A673 (cell line): ENCODE data around the gene MAFF. TPM values are rescaled to one million over a fixed set of nuclear protein-coding genes. Genes with fewer than 3 reads are reported as not detected.

Experiments
- BruUV-seq: library from RNA; stranded (reverse); fragments of 400-500 nt; replicated peaks from 2 replicates; lab custom pipeline; 2021; lab: Mats Ljungman, UMichigan
- CTCF ChIA-PET: fragments of 300-600 bp; sonication (Branson Sonifier 250); formaldehyde crosslinking; loops from one replicate; lab custom pipeline; 2022; ENCODE audit warnings: antibody characterized with exemption; lab: Charles Lee
- POLR2A ChIA-PET: fragments of 300-600 bp; sonication (Branson Sonifier 250); formaldehyde crosslinking; loops from one replicate; lab custom pipeline; 2022; ENCODE audit warnings: antibody characterized with exemption; ENCODE audit not compliant: low non-redundant PET; lab: Charles Lee
- DNase-seq: peaks from one replicate; pipeline ENCODE4 v3.0.0-alpha.2; 2015; ENCODE audit warnings: low spot score
- H3K27ac ChIP-seq: fragments of 200-600 bp; sonication (generic); 2 replicates; pipeline ENCODE4 v1.5.1; 2016; ENCODE audit warnings: mixed run types, low read depth, mild to moderate bottlenecking, mixed read lengths, antibody characterized with exemption, low read length; ENCODE audit not compliant: poor library complexity, severe bottlenecking
- H3K27me3 ChIP-seq: fragments of 200-600 bp; sonication (generic); replicated peaks from 2 replicates; pipeline ENCODE4 v1.6.1; 2017; ENCODE audit warnings: mixed run types, low read depth, mild to moderate bottlenecking, mixed read lengths, antibody characterized with exemption, low read length; ENCODE audit not compliant: insufficient read depth, poor library complexity
- H3K36me3 ChIP-seq: fragments of 200-600 bp; sonication (generic); 2 replicates; pipeline ENCODE4 v1.6.1; 2016; ENCODE audit warnings: mixed run types, mild to moderate bottlenecking, mixed read lengths, antibody characterized with exemption, low read length; ENCODE audit not compliant: insufficient read depth, poor library complexity, severe bottlenecking
- H3K4me1 ChIP-seq: fragments of 200-600 bp; sonication (generic); 2 replicates; pipeline ENCODE4 v1.6.1; 2017; ENCODE audit warnings: mixed run types, mild to moderate bottlenecking, mixed read lengths, antibody characterized with exemption, low read length; ENCODE audit not compliant: insufficient read depth, poor library complexity, severe bottlenecking
- H3K4me3 ChIP-seq: fragments of 200-600 bp; sonication (generic); 2 replicates; pipeline ENCODE4 v1.5.1; 2016; ENCODE audit warnings: low read depth, mixed run types, mild to moderate bottlenecking, mixed read lengths, low read length; ENCODE audit not compliant: poor library complexity, severe bottlenecking
- H3K9me3 ChIP-seq: fragments of 200-600 bp; sonication (generic); 2 replicates; pipeline ENCODE4 v1.6.1; 2016; ENCODE audit warnings: mixed run types, low read depth, mild to moderate bottlenecking, mixed read lengths, antibody characterized with exemption, low read length; ENCODE audit not compliant: poor library complexity, severe bottlenecking
- CTCF ChIP-seq: fragments of 300-800, 200-600 bp; sonication (generic); conservative IDR thresholded peaks from 2 replicates; pipeline ENCODE4 v1.5.1; 2017; ENCODE audit warnings: low read depth, mild to moderate bottlenecking, antibody characterized with exemption, low read length, moderate library complexity, mixed read lengths
- EZH2 ChIP-seq: fragments of 200-600 bp; sonication (generic); IDR thresholded peaks from 2 replicates; pipeline ENCODE4 v1.6.1; 2017; ENCODE audit warnings: borderline replicate concordance, low read depth, mild to moderate bottlenecking, mixed read lengths, antibody characterized with exemption, low read length; ENCODE audit not compliant: poor library complexity, severe bottlenecking
- intact Hi-C: fragments of 100-400 bp; cut with micrococcal nuclease; formaldehyde crosslinking; loops from one replicate; pipeline ENCODE4 v1.10.0; 2022; ENCODE audit not compliant: unreplicated experiment
- total RNA-seq: library from RNA; stranded (reverse); gene quantifications from 2 replicates; pipeline ENCODE4 v1.2.3, GENCODE V29; 2021

Gene MAFF
- total RNA-seq, 1 experiment from 2014 or later: 6.3 TPM

- POLR2A ChIA-PET: no interaction called here
- H3K27ac ChIP-seq: no peak overlapping the region
- TF ChIP-seq EZH2 (no peak), CTCF (no peak)
- no peak overlapping the region for H3K4me3 ChIP-seq
- no peak for DNase-seq
- no TSS peak for BruUV-seq
- intact Hi-C loops: no loop called here
- no peaks in the 10 kb centered on the region for H3K36me3 ChIP-seq
- no peaks in the 10 kb centered on the region for H3K27me3 ChIP-seq
- peaks cover 7% of the 10 kb centered on the region for H3K4me1 ChIP-seq
- CTCF ChIA-PET: no interaction called here
- H3K9me3 ChIP-seq: no peaks in the 10 kb centered on the region
These were observed 21.6 kb downstream of the MAFF start for GRCh38 chr22:38223289-38223960.

- no peak overlapping the region for H3K27ac ChIP-seq
- H3K4me1 ChIP-seq: no peaks in the 10 kb centered on the region
- TF ChIP-seq CTCF: no peak
- TF ChIP-seq EZH2: no peak
- peaks cover 10% of the 10 kb centered on the region for H3K36me3 ChIP-seq
- BruUV-seq: no TSS peak
- ChIA-PET POLR2A (no interaction called here), CTCF (no interaction called here)
- intact Hi-C loops: no loop called here
- no peaks in the 10 kb centered on the region for H3K9me3 ChIP-seq
- DNase-seq: no peak
- H3K4me3 ChIP-seq: no peak overlapping the region
- no peaks in the 10 kb centered on the region for H3K27me3 ChIP-seq
These were observed 25.3 kb downstream of the MAFF start for GRCh38 chr22:38226853-38227649.

DNA sequence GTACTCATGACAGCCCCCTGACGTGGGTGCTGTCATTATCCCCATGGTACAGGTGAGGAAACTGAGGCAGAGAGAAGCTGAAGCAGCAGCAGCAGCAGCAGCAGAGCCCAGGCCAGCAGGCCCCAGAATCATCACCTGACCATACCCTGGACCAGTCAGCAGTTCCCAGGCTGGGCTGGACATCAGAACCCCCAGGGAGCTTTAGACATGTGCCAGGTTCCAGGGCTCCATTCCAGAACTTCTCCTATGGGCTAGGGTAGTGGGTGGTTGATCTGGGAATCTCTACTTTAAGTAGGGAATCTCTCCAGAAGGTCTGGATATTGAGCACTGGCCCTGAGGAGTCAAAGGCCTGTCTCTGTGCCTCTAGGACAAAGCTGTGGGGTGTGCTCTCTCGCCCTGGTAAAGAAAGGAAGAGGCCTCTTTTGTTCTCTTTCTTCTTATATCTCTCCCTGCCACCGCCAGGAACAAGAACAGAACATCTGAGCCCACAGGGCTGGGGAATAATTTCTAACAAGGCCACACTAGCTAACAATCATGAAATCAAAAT, 26.6 kb downstream of the MAFF start:
- Histone ChIP-seq H3K4me3 (no peak overlapping the region), H3K27me3 (no peaks in the 10 kb centered on the region), H3K27ac (no peak overlapping the region), H3K4me1 (no peaks in the 10 kb centered on the region), H3K9me3 (no peaks in the 10 kb centered on the region), H3K36me3 (peaks cover 10% of the 10 kb centered on the region)
- no TSS peak for BruUV-seq
- POLR2A ChIA-PET: no interaction called here
- no peak for DNase-seq
- CTCF ChIA-PET: no interaction called here
- TF ChIP-seq CTCF (no peak), EZH2 (no peak)
- intact Hi-C loops: no loop called here
